ENCODE data around the gene OSBPL5.

DNA sequence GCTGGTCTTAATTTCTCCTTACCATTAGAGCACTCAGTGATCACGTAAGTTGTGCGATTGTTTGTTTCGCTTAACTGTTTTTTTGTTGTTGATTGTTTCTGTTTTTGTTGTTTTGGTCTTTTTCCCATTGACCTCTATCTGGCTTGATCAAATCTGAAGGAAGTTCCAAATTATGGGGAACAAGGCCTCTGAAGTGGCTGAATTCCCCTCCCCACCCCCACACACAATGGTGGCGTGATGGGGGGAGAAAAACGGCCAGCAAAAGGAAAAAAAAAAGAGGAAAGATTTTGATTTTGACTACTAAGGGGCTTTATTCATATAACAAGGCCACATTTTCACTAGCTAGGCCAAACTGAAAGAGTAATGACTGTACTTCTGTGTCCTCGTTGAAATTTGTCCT, 53.6 kb downstream of the OSBPL5 start:
- TF ChIP-seq POLR2A (IDR thresholded peaks at IDR 0.05): no peak
- TF ChIP-seq, protein P1, sequence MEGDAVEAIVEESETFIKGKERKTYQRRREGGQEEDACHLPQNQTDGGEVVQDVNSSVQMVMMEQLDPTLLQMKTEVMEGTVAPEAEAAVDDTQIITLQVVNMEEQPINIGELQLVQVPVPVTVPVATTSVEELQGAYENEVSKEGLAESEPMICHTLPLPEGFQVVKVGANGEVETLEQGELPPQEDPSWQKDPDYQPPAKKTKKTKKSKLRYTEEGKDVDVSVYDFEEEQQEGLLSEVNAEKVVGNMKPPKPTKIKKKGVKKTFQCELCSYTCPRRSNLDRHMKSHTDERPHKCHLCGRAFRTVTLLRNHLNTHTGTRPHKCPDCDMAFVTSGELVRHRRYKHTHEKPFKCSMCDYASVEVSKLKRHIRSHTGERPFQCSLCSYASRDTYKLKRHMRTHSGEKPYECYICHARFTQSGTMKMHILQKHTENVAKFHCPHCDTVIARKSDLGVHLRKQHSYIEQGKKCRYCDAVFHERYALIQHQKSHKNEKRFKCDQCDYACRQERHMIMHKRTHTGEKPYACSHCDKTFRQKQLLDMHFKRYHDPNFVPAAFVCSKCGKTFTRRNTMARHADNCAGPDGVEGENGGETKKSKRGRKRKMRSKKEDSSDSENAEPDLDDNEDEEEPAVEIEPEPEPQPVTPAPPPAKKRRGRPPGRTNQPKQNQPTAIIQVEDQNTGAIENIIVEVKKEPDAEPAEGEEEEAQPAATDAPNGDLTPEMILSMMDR (IDR thresholded peaks at IDR 0.05): no peak

Measured in uterus (tissue), 2 donors.